GM19324 (cell line): Measurements from ENCODE around the gene ZNF302.
"Not testable (repeated sequence)": the region's sequence is repeated elsewhere in the genome, so short reads cannot be mapped to it uniquely, and the experiment has no call there.

Experiments used
- ATAC-seq: cut with Tn5 transposase; IDR thresholded peaks from one replicate; pipeline ENCODE4 v1.9.1; 2021; ENCODE audit warnings: mild to moderate bottlenecking, moderate library complexity; ENCODE audit not compliant: unreplicated experiment, low FRiP score

Gene ZNF302

GRCh38 chr19:34669305-34669704, 8.2 kb upstream of the ZNF302 start:
- no peak for ATAC-seq

GRCh38 chr19:34671972-34672371, 5.5 kb upstream of the ZNF302 start:
- ATAC-seq = no peak

GRCh38 chr19:34673590-34673989, 3.9 kb upstream of the ZNF302 start:
- no peak for ATAC-seq

DNA sequence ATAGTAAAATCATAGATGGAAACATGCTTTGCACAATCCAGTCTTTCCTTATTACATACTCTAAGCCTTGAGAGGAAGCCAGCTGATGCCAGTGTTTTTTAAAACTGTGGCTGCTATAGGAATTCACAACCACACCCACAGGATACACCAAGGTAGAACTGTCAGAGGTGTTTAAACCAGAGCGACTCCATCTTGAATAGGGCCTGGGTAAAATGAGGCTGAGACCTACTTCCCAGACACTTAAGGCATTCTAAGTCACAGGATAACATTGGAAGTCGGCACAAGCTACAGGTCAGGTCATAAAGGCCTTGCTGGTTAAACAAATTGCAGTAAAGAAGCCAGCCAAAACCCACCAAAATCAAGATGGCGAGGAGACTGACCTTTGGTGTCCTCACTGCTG, 2.2 kb upstream of the ZNF302 start:
- no peak for ATAC-seq

- no peak for ATAC-seq
Measured at GRCh38 chr19:34675919-34676318, 1.6 kb upstream of the ZNF302 start.

GRCh38 chr19:34676697-34677385, 637 bp upstream of the ZNF302 start, which contains the start of gene SCGB2B2:
SCGB2B2 (minus strand) TSS chr19:34677159; CDS start chr19:34594563, 82,596 bp downstream.
- peak; percentile 71 for ATAC-seq

DNA sequence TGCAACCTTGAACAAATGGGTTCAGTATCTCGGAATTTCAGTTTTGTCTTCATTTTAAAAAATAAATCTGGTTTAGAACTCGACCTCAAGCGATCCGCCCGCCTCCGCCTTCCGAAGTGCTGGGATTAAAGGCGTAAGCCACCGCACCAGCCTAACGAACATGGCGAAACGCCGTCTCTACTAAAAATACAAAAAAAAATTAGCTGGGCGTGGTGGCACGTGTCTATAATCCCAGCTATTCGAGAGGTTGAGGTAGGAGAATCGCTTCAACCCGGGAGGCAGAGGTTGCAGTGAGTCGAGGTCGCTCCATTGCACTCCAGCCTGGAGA, 571 bp downstream of the ZNF302 start:
- no peak for ATAC-seq

- no peak for ATAC-seq
Measured at GRCh38 chr19:34678421-34678820, 943 bp downstream of the ZNF302 start.

GRCh38 chr19:34681478-34681877, 4.0 kb downstream of the ZNF302 start:
- ATAC-seq = no peak

DNA sequence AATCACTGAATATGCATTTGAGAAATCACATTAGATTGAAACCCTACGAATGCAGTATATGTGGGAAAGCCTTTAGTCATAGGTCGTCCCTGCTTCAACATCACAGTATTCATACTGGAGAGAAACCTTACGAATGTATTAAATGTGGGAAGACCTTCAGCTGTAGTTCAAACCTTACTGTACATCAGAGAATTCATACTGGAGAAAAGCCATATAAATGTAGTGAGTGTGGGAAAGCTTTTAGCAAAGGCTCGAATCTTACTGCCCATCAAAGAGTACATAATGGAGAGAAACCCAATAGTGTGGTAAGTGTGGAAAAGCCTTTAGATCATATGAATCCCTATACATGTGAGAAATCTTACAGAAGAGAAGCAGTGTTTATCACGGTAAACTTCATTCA, 7.8 kb downstream of the ZNF302 start:
- not testable (repeated sequence) for ATAC-seq

DNA sequence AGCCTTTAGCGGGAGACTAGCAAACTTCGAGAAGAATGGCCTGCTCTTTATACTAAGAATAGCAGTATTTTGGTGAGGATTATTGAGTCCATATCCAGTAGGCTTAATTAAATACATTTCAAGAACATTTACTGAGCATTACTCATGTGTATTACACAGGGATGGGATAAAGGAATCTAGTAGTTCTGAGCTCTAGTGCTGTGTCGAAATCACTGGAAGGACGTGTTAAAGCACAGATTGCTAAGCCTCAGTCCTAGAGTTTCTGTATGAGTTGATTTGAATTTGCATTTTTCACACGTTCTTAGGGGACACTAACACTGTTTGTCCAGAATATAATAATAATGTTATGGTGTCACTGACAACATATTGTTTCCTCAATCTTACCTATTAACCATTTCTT, 9.0 kb downstream of the ZNF302 start:
- no peak for ATAC-seq

GRCh38 chr19:34687348-34687747, 9.9 kb downstream of the ZNF302 start:
- no peak for ATAC-seq

GRCh38 chr19:34688592-34688991, 11.1 kb downstream of the ZNF302 start:
- no peak for ATAC-seq

DNA sequence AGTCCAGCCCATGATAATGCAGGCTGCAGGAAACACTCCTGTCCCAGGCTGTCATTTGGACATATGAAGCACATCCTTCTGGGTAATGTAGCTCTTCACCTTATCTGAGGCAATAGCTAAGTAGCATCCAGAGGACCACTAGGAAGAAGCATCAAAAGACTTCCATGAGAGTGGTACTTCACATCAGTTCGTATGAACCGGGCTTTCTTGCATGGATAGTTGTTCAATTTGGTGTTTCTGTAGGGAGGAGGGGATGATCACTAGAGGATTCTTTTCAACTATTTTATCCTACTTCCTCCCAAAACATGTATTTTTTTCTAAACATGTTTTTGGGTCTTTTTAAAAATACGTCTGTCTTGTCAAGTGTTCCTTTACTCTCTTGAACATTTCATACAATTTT, 12.9 kb downstream of the ZNF302 start:
- ATAC-seq = no peak

GRCh38 chr19:34692549-34692948, 15.1 kb downstream of the ZNF302 start:
- no peak for ATAC-seq

DNA sequence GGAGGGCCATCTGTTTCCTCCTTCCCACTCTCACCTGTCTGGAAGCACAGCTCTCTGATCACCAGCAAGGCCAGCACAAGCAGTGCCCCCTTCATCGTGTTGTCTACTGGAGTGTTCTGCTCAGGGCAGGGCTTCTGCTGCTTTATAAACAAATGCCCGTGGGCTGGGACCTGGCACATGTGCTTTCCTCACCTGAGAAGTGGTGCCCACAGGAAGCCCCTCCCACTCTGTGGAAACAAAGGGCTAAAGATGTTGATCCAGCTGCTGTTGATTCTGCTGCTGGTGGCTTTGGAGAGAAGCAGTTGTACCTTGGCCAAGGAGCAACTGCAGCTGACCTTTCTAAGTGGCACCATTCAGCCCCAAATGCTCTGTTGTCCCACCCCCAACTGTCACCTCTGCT, 30.2 kb downstream of the ZNF302 start:
- no peak for ATAC-seq

- ATAC-seq = no peak
Measured at GRCh38 chr19:34711890-34712289, 34.4 kb downstream of the ZNF302 start.

DNA sequence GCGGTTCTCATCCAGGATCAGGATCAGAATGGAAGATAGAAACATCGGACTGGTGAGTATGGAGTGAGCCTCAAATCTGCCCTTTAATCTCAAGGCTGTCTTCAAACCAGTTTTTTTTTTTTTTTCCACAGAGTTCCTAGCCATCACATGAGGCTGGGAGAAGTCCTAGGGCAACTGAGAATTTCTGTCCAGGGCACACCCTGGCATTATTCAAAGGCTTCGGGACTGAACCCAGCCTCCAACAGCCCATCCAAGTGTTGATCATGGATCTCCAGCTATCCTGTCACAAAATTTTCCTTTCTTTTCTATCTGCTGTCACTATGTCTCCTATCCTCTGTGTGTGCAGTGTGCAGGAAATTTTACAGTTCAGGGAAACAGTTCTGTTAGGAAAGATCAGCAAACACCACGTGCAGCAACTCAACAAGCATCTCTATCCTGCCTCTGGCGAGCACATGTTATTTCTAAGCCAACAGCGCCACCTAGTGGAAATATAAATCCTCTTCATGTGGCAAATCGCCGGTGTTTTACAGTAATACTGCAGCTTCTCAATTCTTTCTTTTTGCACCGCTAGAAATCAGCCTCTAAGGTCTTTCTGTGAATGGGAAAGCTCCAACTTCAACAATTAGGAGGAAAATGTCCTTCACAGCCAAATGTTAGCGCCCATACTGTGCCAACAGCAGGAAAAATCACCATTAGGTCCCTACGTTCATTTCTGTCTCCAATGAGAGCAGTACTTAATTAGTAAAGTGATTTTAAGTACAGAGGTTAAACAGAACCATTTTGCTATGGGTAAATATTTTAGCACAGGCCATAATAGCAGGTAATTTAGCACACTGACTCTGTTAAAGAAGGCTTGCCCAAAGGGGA, 35.1 kb downstream of the ZNF302 start:
- ATAC-seq = no peak

DNA sequence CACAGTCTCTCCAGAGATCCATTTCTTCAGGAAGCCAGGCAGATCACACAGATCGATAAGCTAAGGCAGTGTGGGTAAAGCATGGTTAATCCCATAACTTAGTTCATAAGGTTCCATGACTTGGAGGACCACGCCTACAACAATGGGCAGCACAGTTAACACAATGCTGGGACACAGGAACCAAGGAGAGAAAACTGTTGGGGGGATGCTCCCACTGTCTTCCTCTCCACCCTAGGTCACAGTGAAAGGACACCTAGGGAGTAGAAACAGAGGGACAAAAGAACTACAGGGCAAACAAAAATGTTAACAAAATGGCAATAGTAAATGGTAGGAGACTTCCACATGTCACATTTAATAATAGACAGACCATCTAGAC, 35.8 kb downstream of the ZNF302 start:
- no peak for ATAC-seq

- ATAC-seq = no peak
Measured at GRCh38 chr19:34715357-34715756, 37.9 kb downstream of the ZNF302 start.

DNA sequence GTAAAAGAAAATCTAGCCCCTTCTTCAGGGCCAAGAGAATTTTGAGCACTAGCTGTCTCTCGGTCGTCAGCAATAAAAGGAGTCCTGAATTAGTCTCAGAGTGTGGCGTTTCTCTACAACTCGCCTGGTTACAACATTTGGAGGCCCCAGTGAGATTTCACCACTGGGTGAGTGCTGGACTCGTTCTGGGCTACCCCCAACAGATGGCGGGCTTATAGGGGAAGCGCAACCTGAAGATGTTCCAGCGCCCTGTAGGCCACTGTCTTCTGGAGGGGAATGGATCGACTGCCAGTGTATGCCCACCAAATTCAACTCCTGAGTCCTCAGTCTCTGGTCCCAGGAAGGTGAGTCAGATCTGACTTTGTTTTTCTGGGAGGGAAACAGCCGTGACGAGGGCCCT, 44.9 kb downstream of the ZNF302 start:
- no peak for ATAC-seq

GRCh38 chr19:34725400-34725799, 47.9 kb downstream of the ZNF302 start:
- no peak for ATAC-seq
